Neural cell (in vitro differentiated cells): ENCODE results near the gene ATF7.

Experiments used
- CTCF ChIP-seq: fragments of 450-650 bp; IDR thresholded peaks from 2 replicates; pipeline ENCODE4 v1.5.1; 2014; ENCODE audit warnings: antibody characterized with exemption, mild to moderate bottlenecking, moderate library complexity; ENCODE audit not compliant: poor library complexity, severe bottlenecking
- EP300 ChIP-seq: fragments of 450-650 bp; conservative IDR thresholded peaks from 2 replicates; pipeline ENCODE4 v1.6.1; 2014; ENCODE audit warnings: antibody characterized with exemption, mild to moderate bottlenecking, moderate library complexity; ENCODE audit not compliant: poor library complexity, severe bottlenecking
- EZH2 ChIP-seq: fragments of 200-600, 300-800 bp; shearing (Covaris generic), sonication (generic); IDR thresholded peaks from 2 replicates; pipeline ENCODE4 v1.6.1; 2014; ENCODE audit warnings: antibody characterized with exemption, low read length, borderline replicate concordance, mild to moderate bottlenecking; ENCODE audit not compliant: insufficient read depth, poor library complexity, severe bottlenecking
- POLR2AphosphoS5 ChIP-seq: IDR thresholded peaks from 2 replicates; pipeline ENCODE4 v1.6.1; 2012
- RAD21 ChIP-seq: fragments of 450-650 bp; conservative IDR thresholded peaks from 2 replicates; pipeline ENCODE4 v1.6.1; 2014; ENCODE audit warnings: antibody characterized with exemption, mild to moderate bottlenecking, moderate library complexity
- REST ChIP-seq: IDR thresholded peaks from 2 replicates; pipeline ENCODE4 v1.6.1; 2012; ENCODE audit warnings: borderline replicate concordance
- SMC3 ChIP-seq: fragments of 450-650 bp; conservative IDR thresholded peaks from 2 replicates; pipeline ENCODE4 v1.6.1; 2014; ENCODE audit warnings: antibody characterized with exemption, mild to moderate bottlenecking, moderate library complexity; ENCODE audit not compliant: poor library complexity
- TAF1 ChIP-seq: IDR thresholded peaks from 2 replicates; pipeline ENCODE4 v1.6.1; 2012; ENCODE audit warnings: low read depth

GRCh38 chr12:53492188-53492587 is 134.0 kb downstream of the ATF7 start:
- TF ChIP-seq CTCF (no peak), POLR2AphosphoS5 (no peak), EZH2 (no peak), RAD21 (no peak), EP300 (no peak), REST (no peak), TAF1 (no peak), SMC3 (no peak)
